ENCODE results near the gene VPS4A.

The VPS4A gene

DNA sequence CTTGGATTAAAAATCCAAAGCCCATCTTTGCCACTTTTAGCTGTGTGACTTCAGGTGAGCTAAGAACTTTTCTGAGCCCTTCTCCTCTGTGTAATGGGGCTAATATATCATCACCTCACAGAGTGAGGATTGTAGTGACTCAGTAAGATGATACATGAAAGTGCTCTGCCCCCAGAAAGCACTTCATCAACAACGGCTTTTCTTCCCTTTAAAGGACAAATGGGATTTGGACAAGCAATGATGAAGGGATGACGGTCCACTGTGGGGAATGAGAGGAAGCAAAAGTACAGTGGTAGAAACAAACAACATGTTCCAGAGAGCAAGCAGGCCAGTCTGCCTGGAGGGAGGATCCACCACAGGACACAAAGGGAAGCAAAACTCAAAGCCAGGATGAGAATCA, 54.8 kb downstream of the VPS4A start:
- DNase-seq (ENCODE audit: low read depth in 1 of 2, low spot score in 1 of 2) = no peak
- Histone ChIP-seq H3K4me3 (replicated peaks; ENCODE audit: insufficient read depth, low read length) (no peak overlapping the region), H3K27ac (replicated peaks) (no peak overlapping the region), H3K27me3 (ENCODE audit: insufficient read depth, poor library complexity, severe bottlenecking) (no peaks in the 10 kb centered on the region)
- TF ChIP-seq, protein P1, sequence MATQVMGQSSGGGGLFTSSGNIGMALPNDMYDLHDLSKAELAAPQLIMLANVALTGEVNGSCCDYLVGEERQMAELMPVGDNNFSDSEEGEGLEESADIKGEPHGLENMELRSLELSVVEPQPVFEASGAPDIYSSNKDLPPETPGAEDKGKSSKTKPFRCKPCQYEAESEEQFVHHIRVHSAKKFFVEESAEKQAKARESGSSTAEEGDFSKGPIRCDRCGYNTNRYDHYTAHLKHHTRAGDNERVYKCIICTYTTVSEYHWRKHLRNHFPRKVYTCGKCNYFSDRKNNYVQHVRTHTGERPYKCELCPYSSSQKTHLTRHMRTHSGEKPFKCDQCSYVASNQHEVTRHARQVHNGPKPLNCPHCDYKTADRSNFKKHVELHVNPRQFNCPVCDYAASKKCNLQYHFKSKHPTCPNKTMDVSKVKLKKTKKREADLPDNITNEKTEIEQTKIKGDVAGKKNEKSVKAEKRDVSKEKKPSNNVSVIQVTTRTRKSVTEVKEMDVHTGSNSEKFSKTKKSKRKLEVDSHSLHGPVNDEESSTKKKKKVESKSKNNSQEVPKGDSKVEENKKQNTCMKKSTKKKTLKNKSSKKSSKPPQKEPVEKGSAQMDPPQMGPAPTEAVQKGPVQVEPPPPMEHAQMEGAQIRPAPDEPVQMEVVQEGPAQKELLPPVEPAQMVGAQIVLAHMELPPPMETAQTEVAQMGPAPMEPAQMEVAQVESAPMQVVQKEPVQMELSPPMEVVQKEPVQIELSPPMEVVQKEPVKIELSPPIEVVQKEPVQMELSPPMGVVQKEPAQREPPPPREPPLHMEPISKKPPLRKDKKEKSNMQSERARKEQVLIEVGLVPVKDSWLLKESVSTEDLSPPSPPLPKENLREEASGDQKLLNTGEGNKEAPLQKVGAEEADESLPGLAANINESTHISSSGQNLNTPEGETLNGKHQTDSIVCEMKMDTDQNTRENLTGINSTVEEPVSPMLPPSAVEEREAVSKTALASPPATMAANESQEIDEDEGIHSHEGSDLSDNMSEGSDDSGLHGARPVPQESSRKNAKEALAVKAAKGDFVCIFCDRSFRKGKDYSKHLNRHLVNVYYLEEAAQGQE (IDR thresholded peaks at IDR 0.05; ENCODE audit: insufficient replicate concordance, low read depth) = no peak
- TF ChIP-seq, protein P2, sequence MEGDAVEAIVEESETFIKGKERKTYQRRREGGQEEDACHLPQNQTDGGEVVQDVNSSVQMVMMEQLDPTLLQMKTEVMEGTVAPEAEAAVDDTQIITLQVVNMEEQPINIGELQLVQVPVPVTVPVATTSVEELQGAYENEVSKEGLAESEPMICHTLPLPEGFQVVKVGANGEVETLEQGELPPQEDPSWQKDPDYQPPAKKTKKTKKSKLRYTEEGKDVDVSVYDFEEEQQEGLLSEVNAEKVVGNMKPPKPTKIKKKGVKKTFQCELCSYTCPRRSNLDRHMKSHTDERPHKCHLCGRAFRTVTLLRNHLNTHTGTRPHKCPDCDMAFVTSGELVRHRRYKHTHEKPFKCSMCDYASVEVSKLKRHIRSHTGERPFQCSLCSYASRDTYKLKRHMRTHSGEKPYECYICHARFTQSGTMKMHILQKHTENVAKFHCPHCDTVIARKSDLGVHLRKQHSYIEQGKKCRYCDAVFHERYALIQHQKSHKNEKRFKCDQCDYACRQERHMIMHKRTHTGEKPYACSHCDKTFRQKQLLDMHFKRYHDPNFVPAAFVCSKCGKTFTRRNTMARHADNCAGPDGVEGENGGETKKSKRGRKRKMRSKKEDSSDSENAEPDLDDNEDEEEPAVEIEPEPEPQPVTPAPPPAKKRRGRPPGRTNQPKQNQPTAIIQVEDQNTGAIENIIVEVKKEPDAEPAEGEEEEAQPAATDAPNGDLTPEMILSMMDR (IDR thresholded peaks at IDR 0.05; ENCODE audit: insufficient read depth, low read length) = no peak
- TF ChIP-seq GABPA (IDR thresholded peaks at IDR 0.05; ENCODE audit: low read depth) (no peak), POLR2AphosphoS5 (IDR thresholded peaks at IDR 0.05; ENCODE audit: low read depth) (no peak), SPI1 (IDR thresholded peaks at IDR 0.05; ENCODE audit: borderline replicate concordance, low read depth) (no peak)

DNA sequence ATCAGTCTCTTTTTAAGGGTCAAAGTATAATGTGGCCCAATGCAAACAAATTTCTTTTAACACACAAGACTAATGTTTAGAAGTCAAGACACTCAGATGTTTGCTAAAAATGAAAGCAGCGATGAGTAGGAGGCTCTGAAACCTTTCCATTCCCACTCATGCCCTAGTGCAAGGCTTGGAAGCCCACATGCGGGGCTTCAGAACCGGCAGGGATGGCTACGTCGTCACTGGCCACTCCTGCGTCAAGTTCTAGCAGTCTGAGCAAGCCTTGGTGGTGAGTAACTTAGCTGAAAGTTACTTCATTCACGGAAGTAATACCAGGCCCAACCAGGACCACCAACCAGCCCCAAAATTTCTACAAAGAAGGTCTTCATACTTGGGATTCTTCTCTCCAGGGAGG, 55.3 kb downstream of the VPS4A start:
- no peak for DNase-seq (ENCODE audit: low read depth in 1 of 2, low spot score in 1 of 2)
- TF ChIP-seq SPI1 (IDR thresholded peaks at IDR 0.05; ENCODE audit: borderline replicate concordance, low read depth) (no peak), GABPA (IDR thresholded peaks at IDR 0.05; ENCODE audit: low read depth) (no peak), POLR2AphosphoS5 (IDR thresholded peaks at IDR 0.05; ENCODE audit: low read depth) (no peak)
- TF ChIP-seq, protein P2 (IDR thresholded peaks at IDR 0.05; ENCODE audit: insufficient read depth, low read length) = no peak
- TF ChIP-seq, protein P1 (IDR thresholded peaks at IDR 0.05; ENCODE audit: insufficient replicate concordance, low read depth) = no peak
- no peaks in the 10 kb centered on the region for H3K27me3 ChIP-seq (ENCODE audit: insufficient read depth, poor library complexity, severe bottlenecking)
- no peak overlapping the region for H3K27ac ChIP-seq (replicated peaks)
- H3K4me3 ChIP-seq (replicated peaks; ENCODE audit: insufficient read depth, low read length) = no peak overlapping the region

DNA sequence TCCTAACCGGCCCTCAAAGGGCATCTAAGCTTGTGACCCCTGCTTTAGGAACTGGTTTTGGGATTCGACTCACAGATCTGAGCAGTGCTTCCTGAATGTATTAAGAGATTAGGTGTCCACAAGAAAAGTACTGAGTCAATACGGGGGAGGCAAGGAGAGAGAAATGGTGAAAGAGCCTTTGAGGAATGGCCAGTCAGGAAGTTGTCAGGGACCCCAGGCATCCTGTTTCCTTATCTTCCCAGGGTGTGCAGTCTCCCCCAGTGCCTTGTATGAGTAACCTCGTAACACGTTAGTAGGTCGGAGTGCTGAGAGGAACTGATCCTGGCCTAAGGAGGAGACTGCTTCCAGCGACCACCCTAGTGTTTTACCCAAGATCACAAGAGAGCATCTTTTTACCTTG, 56.8 kb downstream of the VPS4A start:
- no peak for DNase-seq (ENCODE audit: low read depth in 1 of 2, low spot score in 1 of 2)
- H3K27ac ChIP-seq (replicated peaks) = no peak overlapping the region
- no peak overlapping the region for H3K4me3 ChIP-seq (replicated peaks; ENCODE audit: insufficient read depth, low read length)
- TF ChIP-seq, protein P2 (IDR thresholded peaks at IDR 0.05; ENCODE audit: insufficient read depth, low read length) = no peak
- no peak for TF ChIP-seq SPI1 (IDR thresholded peaks at IDR 0.05; ENCODE audit: borderline replicate concordance, low read depth)
- TF ChIP-seq POLR2AphosphoS5 (IDR thresholded peaks at IDR 0.05; ENCODE audit: low read depth) = no peak
- no peak for TF ChIP-seq GABPA (IDR thresholded peaks at IDR 0.05; ENCODE audit: low read depth)
- TF ChIP-seq, protein P1 (IDR thresholded peaks at IDR 0.05; ENCODE audit: insufficient replicate concordance, low read depth) = no peak
- no peaks in the 10 kb centered on the region for H3K27me3 ChIP-seq (ENCODE audit: insufficient read depth, poor library complexity, severe bottlenecking)

All from HL-60 (cell line).